Activated naive CD4-positive, alpha-beta T cell treated with anti-CD3 and anti-CD28 coated beads for 36 hours (primary cell): ENCODE data around the gene OR5AC2. TPM values are rescaled to one million over a fixed set of nuclear protein-coding genes. Genes with fewer than 3 reads are reported as not detected.

ENCODE experiments used
- CTCF ChIA-PET: fragments of 350-600 bp; sonication (Branson Sonifier 250); formaldehyde crosslinking; loops from one replicate; lab custom pipeline; 2021; ENCODE audit warnings: antibody characterized with exemption; lab: Charles Lee
- DNase-seq: peaks from one replicate; pipeline ENCODE4 v3.0.0-alpha.2; 2020
- H3K27ac Mint-ChIP-seq: one replicate; pipeline ENCODE4 v1.8.0; 2021; ENCODE audit warnings: mild to moderate bottlenecking, mixed read lengths
- H3K27me3 Mint-ChIP-seq: one replicate; pipeline ENCODE4 v1.8.0; 2021; ENCODE audit warnings: low read depth, mixed read lengths
- H3K36me3 Mint-ChIP-seq: one replicate; pipeline ENCODE4 v1.8.0; 2021; ENCODE audit warnings: low read depth, mixed read lengths
- H3K4me1 Mint-ChIP-seq: one replicate; pipeline ENCODE4 v1.8.0; 2021; ENCODE audit warnings: low read depth, mixed read lengths
- H3K4me3 Mint-ChIP-seq: one replicate; pipeline ENCODE4 v1.8.0; 2021; ENCODE audit warnings: mild to moderate bottlenecking, moderate library complexity, mixed read lengths
- H3K9me3 Mint-ChIP-seq: one replicate; pipeline ENCODE4 v1.8.0; 2021; ENCODE audit warnings: mixed read lengths
- intact Hi-C: fragments of 100-400 bp; cut with micrococcal nuclease; formaldehyde crosslinking; loops from one replicate; pipeline ENCODE4 v1.15.1; 2023
- total RNA-seq, 2 experiments: library from RNA; stranded (reverse); gene quantifications; one replicate each; pipeline ENCODE4 v1.2.3, GENCODE V29; 2021

OR5AC2 gene
- total RNA-seq, 2 experiments from 2014 or later: not detected

- Mint-ChIP-seq H3K4me3 (no peak overlapping the region), H3K9me3 (no peaks in the 10 kb centered on the region), H3K27me3 (peaks cover 3% of the 10 kb centered on the region), H3K36me3 (no peaks in the 10 kb centered on the region), H3K27ac (no peak overlapping the region), H3K4me1 (no peaks in the 10 kb centered on the region)
- intact Hi-C loops: no loop called here
- no peak for DNase-seq
- CTCF ChIA-PET: interaction anchor here (0.8 kb wide), 1 partner anchor 10 kb away, joined by 3 read pairs; no protein-coding TSS in a partner anchor
Measured at GRCh38 chr3:98073486-98073885, 13.5 kb upstream of the OR5AC2 start.

GRCh38 chr3:98095882-98096281 is 8.9 kb downstream of the OR5AC2 start:
- peaks cover 4% of the 10 kb centered on the region for H3K27me3 Mint-ChIP-seq
- no peak overlapping the region for H3K27ac Mint-ChIP-seq
- no peak overlapping the region for H3K4me3 Mint-ChIP-seq
- H3K9me3 Mint-ChIP-seq: no peaks in the 10 kb centered on the region
- CTCF ChIA-PET: interaction anchor here (1.1 kb wide), 1 partner anchor 504 kb away, joined by 3 read pairs; no protein-coding TSS in a partner anchor
- intact Hi-C loops: no loop called here
- H3K4me1 Mint-ChIP-seq: no peaks in the 10 kb centered on the region
- DNase-seq: no peak
- no peaks in the 10 kb centered on the region for H3K36me3 Mint-ChIP-seq

GRCh38 chr3:98099848-98100247 is 12.9 kb downstream of the OR5AC2 start:
- Mint-ChIP-seq H3K27me3 (peaks cover 4% of the 10 kb centered on the region), H3K36me3 (no peaks in the 10 kb centered on the region), H3K9me3 (no peaks in the 10 kb centered on the region), H3K4me3 (no peak overlapping the region), H3K27ac (no peak overlapping the region), H3K4me1 (no peaks in the 10 kb centered on the region)
- DNase-seq: no peak
- intact Hi-C loops: no loop called here
- CTCF ChIA-PET: no interaction called here

GRCh38 chr3:98108162-98108561 is 21.2 kb downstream of the OR5AC2 start:
- CTCF ChIA-PET: no interaction called here
- H3K4me1 Mint-ChIP-seq: no peaks in the 10 kb centered on the region
- H3K27me3 Mint-ChIP-seq: no peaks in the 10 kb centered on the region
- DNase-seq: no peak
- no peaks in the 10 kb centered on the region for H3K36me3 Mint-ChIP-seq
- no peak overlapping the region for H3K4me3 Mint-ChIP-seq
- peaks cover 7% of the 10 kb centered on the region for H3K9me3 Mint-ChIP-seq
- intact Hi-C loops: no loop called here
- H3K27ac Mint-ChIP-seq: no peak overlapping the region

- H3K27ac Mint-ChIP-seq: no peak overlapping the region
- DNase-seq: no peak
- no peaks in the 10 kb centered on the region for H3K27me3 Mint-ChIP-seq
- CTCF ChIA-PET: no interaction called here
- H3K4me1 Mint-ChIP-seq: no peaks in the 10 kb centered on the region
- no peaks in the 10 kb centered on the region for H3K36me3 Mint-ChIP-seq
- peaks cover 7% of the 10 kb centered on the region for H3K9me3 Mint-ChIP-seq
- intact Hi-C loops: no loop called here
- H3K4me3 Mint-ChIP-seq: no peak overlapping the region
Measured at GRCh38 chr3:98109807-98110549, 23.0 kb downstream of the OR5AC2 start.

GRCh38 chr3:98110550-98110908 is 23.6 kb downstream of the OR5AC2 start:
- Mint-ChIP-seq H3K9me3 (peaks cover 7% of the 10 kb centered on the region), H3K4me3 (no peak overlapping the region), H3K36me3 (no peaks in the 10 kb centered on the region), H3K27ac (no peak overlapping the region), H3K27me3 (no peaks in the 10 kb centered on the region), H3K4me1 (no peaks in the 10 kb centered on the region)
- no peak for DNase-seq
- intact Hi-C loops: no loop called here
- CTCF ChIA-PET: no interaction called here

GRCh38 chr3:98114264-98114663 is 27.3 kb downstream of the OR5AC2 start:
- Mint-ChIP-seq H3K27me3 (peaks cover 6% of the 10 kb centered on the region), H3K9me3 (peaks cover 7% of the 10 kb centered on the region), H3K27ac (no peak overlapping the region), H3K36me3 (no peaks in the 10 kb centered on the region), H3K4me3 (no peak overlapping the region), H3K4me1 (no peaks in the 10 kb centered on the region)
- no peak for DNase-seq
- intact Hi-C loops: no loop called here
- CTCF ChIA-PET: no interaction called here

GRCh38 chr3:98115717-98116116 is 28.7 kb downstream of the OR5AC2 start:
- Mint-ChIP-seq H3K4me1 (no peaks in the 10 kb centered on the region), H3K36me3 (no peaks in the 10 kb centered on the region), H3K9me3 (peaks cover 5% of the 10 kb centered on the region), H3K27ac (no peak overlapping the region), H3K4me3 (no peak overlapping the region), H3K27me3 (peaks cover 10% of the 10 kb centered on the region)
- no peak for DNase-seq
- CTCF ChIA-PET: no interaction called here
- intact Hi-C loops: no loop called here

- intact Hi-C loops: no loop called here
- H3K4me3 Mint-ChIP-seq: no peak within 1 kb of the TSS
- no peaks in the 10 kb centered on the region for H3K36me3 Mint-ChIP-seq
- no peaks in the 10 kb centered on the region for H3K4me1 Mint-ChIP-seq
- CTCF ChIA-PET: no interaction called here
- H3K27me3 Mint-ChIP-seq: no peaks in the 10 kb centered on the region
- H3K27ac Mint-ChIP-seq: no peak within 1 kb of the TSS
- no peaks in the 10 kb centered on the region for H3K9me3 Mint-ChIP-seq
- DNase-seq: no peak
Measured at GRCh38 chr3:98130421-98130820, 43.4 kb downstream of the OR5AC2 start, which contains the start of gene OR5H1. Gene OR5H1 (plus strand): TSS chr3:98130721. CDS start chr3:98132698, 1,977 bp downstream.

GRCh38 chr3:98136631-98137030 is 49.7 kb downstream of the OR5AC2 start:
- no peak overlapping the region for H3K27ac Mint-ChIP-seq
- no peaks in the 10 kb centered on the region for H3K9me3 Mint-ChIP-seq
- CTCF ChIA-PET: no interaction called here
- intact Hi-C loops: no loop called here
- H3K4me3 Mint-ChIP-seq: no peak overlapping the region
- H3K27me3 Mint-ChIP-seq: no peaks in the 10 kb centered on the region
- no peaks in the 10 kb centered on the region for H3K36me3 Mint-ChIP-seq
- no peaks in the 10 kb centered on the region for H3K4me1 Mint-ChIP-seq
- no peak for DNase-seq

Other genes starting within 250 kb of the OR5AC2 start
- gene RIOX2, start 114.7 kb upstream of the OR5AC2 start, total RNA-seq: 10 to 100 TPM; 26.3 to 32.6 TPM
- gene GABRR3, start 51.9 kb upstream of the OR5AC2 start, total RNA-seq: not detected
- gene OR5H1, start 43.5 kb downstream of the OR5AC2 start, total RNA-seq: not detected
- gene OR5H14, start 60.3 kb downstream of the OR5AC2 start, total RNA-seq: not detected
- not detected for gene OR5H15, start 79.5 kb downstream of the OR5AC2 start, total RNA-seq
- gene OR5H6, start 177.1 kb downstream of the OR5AC2 start, total RNA-seq: not detected
- gene OR5H2, start 195.3 kb downstream of the OR5AC2 start, total RNA-seq: not detected